ENCODE measurements around the gene SNUPN.
A peak's percentile ranks its signal among the peaks of the same experiment; 100 is the strongest.
"Not testable (repeated sequence)": the region's sequence is repeated elsewhere in the genome, so short reads cannot be mapped to it uniquely, and the experiment has no call there.

SNUPN gene

DNA sequence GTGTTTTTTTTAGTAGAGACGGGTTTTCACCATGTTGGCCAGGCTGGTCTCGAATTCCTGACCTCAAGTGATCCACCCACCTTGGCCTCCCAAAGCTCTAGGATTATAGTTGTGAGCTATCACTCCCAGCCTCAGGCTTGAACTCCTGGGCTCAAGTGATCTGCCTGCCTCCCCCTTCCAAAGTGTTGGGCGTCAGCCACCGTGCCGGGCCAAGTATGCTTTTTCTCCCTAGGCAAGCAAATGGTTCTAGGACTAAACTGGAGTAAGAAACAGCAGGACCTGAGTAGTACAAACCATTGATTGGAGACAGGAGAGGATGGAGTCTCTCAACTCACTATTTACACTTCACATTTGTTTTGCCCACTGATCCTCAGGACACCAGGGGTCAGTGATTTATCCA lies 41.8 kb downstream of the SNUPN start:
- no peak for DNase-seq

GRCh38 chr15:75582943-75583342 lies 42.6 kb downstream of the SNUPN start:
- not testable (repeated sequence) for DNase-seq

- peak in 13 of 14 donors; percentile 44 to 87 (median 76) for DNase-seq
These were observed 46.3 kb downstream of the SNUPN start, which contains the start of gene PTPN9 for GRCh38 chr15:75578948-75579920. Gene PTPN9 (minus strand): TSS chr15:75579315. CDS start chr15:75578776, 539 bp downstream.

DNA sequence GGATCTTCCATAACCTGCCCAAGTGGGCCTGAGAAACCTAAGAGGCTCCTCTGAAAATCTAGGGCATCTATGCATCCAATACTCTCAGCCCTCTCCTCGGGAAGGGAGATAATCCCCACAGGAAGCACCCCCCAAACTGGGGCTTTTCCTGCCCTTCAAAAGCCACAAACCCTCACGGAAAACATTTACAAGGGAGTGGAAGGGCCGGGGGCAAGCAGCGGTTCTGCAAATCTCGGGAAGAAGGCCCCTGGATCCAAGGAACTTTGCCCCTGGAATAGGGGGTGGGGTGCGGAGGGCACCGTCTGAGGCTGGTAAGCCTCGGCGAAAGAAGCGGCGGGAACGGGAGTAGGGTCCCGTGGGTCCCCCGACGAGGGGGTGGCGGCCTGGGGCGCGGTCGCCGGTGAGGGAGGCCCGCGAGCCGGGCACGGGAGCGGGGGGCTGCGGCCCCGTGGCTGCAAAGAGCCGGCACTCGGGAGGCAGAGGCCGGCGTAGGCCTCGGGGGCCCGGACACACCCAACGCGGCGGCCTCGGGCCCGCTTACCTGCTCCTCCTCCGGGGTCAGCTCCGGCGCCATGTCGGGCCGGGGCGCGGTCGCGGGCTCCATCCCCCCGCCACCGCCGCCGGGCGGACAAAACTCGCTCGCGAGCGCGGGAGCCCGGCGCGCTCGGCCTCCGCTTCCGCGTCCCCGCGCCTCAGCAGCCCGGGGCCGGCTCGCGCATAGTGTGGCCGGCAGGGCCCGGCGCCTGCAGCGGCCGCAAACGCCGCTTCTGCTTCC lies 47.2 kb downstream of the SNUPN start:
- DNase-seq, result peak in 10 of 14 donors; percentile 20 to 70 (median 41)

- peak in 7 of 14 donors; percentile 8 to 55 (median 32) for DNase-seq
These were observed 47.9 kb downstream of the SNUPN start for GRCh38 chr15:75577401-75578172.

DNA sequence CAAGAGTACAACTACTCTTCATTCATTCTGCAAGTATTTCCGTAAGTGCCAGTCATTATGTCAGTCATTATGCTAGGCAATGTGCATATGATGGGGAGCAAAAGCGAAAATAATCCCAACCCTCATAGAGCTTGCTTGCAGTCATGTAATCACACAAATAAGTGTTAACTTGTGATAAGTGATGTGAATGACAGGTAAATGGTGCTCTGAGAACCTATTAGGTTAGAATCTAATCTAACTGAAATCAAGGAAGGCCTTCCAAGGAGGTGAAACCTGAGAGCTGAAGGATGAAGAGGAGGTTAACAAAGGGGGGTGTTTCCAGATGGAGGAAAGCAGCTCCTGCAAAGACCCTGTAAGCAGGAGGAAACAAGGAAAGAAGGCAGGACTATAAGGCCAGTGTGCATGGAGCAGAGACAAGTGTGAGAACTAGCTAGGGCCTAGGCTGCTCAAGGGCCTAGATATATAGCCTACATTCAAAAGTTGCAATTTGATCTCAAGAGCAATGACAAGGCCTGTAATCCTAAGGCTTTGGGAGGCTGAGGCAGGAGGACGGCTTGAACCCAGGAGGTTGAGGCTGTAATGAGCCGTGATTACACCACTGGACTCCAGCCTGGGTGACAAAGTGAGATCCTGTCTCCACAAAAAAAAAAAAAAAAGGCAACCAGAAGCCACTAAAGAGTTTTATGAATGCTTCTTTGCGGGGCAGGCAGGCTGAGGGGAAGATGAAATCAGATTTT lies 51.7 kb downstream of the SNUPN start:
- DNase-seq, result no peak

- DNase-seq, result no peak
These were observed 55.2 kb downstream of the SNUPN start for GRCh38 chr15:75570126-75570845.

GRCh38 chr15:75565062-75565970 lies 60.2 kb downstream of the SNUPN start:
- no peak for DNase-seq

DNA sequence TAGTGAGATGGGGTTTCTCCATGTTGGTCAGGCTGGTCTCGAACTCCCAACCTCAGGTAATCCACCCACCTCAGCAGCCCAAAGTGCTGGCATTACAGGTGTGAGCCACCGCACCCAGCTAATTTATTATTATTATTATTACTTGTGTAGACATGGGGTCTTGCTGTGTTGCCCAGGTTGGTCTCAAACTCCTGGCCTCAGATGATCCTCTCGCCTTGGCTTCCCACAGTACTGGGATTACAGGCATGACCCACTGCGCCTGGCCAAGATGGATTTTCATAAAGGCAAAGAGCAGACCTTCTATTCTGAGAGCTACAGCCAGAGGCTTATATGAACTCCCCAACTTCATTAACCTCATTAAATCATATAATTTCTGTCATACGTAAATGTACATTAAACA lies 63.6 kb downstream of the SNUPN start:
- no peak for DNase-seq

GRCh38 chr15:75559360-75559759 lies 66.2 kb downstream of the SNUPN start:
- not testable (repeated sequence) for DNase-seq

- DNase-seq, result not testable (repeated sequence)
These were observed 66.6 kb downstream of the SNUPN start for GRCh38 chr15:75558955-75559354.

DNA sequence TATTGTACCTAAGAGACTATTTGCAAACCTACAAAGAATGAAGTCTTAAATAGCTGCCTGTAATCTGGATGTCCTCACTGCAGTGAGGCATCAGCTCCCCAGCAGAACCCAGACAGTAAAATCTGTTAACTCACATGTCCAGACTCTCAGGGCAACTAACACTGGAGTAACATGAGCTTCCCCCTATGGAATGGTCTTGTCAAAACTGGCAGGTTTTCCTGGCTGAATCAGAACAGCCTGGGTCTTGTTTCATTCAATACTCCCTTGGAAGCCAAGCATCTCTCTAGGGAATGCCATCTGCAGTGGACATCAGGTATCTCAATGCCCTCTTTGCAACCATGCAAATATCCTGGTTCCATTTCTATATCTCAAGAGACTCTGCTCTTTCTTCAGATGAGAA lies 70.8 kb downstream of the SNUPN start:
- no peak for DNase-seq

GRCh38 chr15:75553659-75554058 lies 71.9 kb downstream of the SNUPN start:
- DNase-seq, result no peak

DNA sequence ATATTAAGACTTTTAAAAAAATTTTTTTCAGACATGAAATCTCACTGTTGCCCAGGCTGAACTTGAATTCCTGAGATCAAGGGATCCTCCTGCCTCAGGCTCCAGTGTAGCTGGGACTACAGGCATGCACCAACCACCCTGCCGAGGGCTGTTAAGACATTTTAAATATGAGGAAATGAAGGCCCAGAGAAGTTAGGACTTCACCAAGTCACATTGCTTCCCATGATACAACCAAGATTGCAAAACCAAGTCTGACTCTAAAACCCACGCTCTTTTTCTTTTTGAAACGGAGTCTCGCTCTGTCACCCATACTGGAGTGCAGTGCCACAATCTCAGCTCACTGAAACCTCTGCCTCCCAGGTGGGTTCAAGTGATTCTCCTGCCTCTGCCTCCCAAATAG lies 74.4 kb downstream of the SNUPN start:
- DNase-seq, result no peak

All from C1 segment of cervical spinal cord (tissue), 14 donors.